Gastroesophageal sphincter (tissue), 4 donors: ENCODE measurements around the gene SAMD3. TPM values are rescaled to one million over a fixed set of nuclear protein-coding genes. Genes with fewer than 3 reads are reported as not detected.

ENCODE experiments used
- ATAC-seq: fragments of 150-250 bp; one replicate; pipeline ENCODE4 v1.9.1; 2016; ENCODE audit warnings: mild to moderate bottlenecking, moderate library complexity
- H3K27ac ChIP-seq, 4 donors: fragments of 200-600 bp; sonication (generic) in 3 of 4; 1 replicate in 3 of 4; 2 replicates in 1 of 4; pipeline ENCODE4 v1.5.1; 2016 to 2019
- H3K27me3 ChIP-seq: fragments of 200-600 bp; sonication (generic); one replicate; pipeline ENCODE4 v1.5.1; 2019
- H3K36me3 ChIP-seq, 2 donors: fragments of 200-600 bp; sonication (generic); one replicate each; pipeline ENCODE4 v1.5.1; 2019; ENCODE audit warnings: control low read depth in 1 of 2
- H3K4me1 ChIP-seq, 3 donors: fragments of 200-600 bp; sonication (generic); 1 replicate in 2 of 3; 2 replicates in 1 of 3; pipeline ENCODE4 v1.5.1; 2016 to 2019; ENCODE audit warnings: control low read depth in 2 of 3
- H3K4me3 ChIP-seq, 2 donors: fragments of 200-600 bp; sonication (generic); one replicate each; pipeline ENCODE4 v1.5.1; 2019; ENCODE audit warnings: mild to moderate bottlenecking in 1 of 2, moderate library complexity in 1 of 2
- H3K9me3 ChIP-seq, 3 donors: fragments of 200-600 bp; sonication (generic); one replicate each; pipeline ENCODE4 v1.5.1; 2017 to 2019; ENCODE audit warnings: control low read depth in 2 of 3
- EP300 ChIP-seq: sonication (generic); formaldehyde crosslinking; IDR thresholded peaks from one replicate; pipeline ENCODE4 v1.6.1; 2017; ENCODE audit warnings: antibody characterized with exemption, mild to moderate bottlenecking
- POLR2A ChIP-seq, 2 donors: fragments of 450-650 bp; IDR thresholded peaks; one replicate each; pipeline ENCODE4 v1.6.1; 2017; ENCODE audit warnings: antibody characterized with exemption in 2 of 2, mild to moderate bottlenecking in 2 of 2, moderate library complexity in 1 of 2
- POLR2AphosphoS5 ChIP-seq: sonication (generic); formaldehyde crosslinking; IDR thresholded peaks from one replicate; pipeline ENCODE4 v1.6.1; 2017; ENCODE audit warnings: antibody characterized with exemption
- WGBS, 2 donors: methylation state at CpG; one replicate each; pipeline ENCODE4 v1.1.5; 2018; ENCODE audit warnings: low coverage in 1 of 2; 5-methylcytosine and 5-hydroxymethylcytosine counted together
- total RNA-seq, 4 donors: library from RNA; depleted of rRNA; stranded (reverse); fragments of >200 nt; gene quantifications; one replicate each; pipeline ENCODE4 v1.1.0, GENCODE V29; 2016
- TF ChIP-seq, protein P1 (sequence below), 4 experiments: fragments of 200-600 bp in 2 of 4; fragments of 450-650 bp in 2 of 4; sonication (generic) in 1 of 4; IDR thresholded peaks; one replicate each; pipeline ENCODE4 v1.5.1; 2017 to 2019; ENCODE audit warnings: antibody characterized with exemption in 4 of 4, mild to moderate bottlenecking in 2 of 4, moderate library complexity in 2 of 4

SAMD3 gene
- total RNA-seq, 4 donors from 2014 or later: 0.54 TPM; not detected in 3

DNA sequence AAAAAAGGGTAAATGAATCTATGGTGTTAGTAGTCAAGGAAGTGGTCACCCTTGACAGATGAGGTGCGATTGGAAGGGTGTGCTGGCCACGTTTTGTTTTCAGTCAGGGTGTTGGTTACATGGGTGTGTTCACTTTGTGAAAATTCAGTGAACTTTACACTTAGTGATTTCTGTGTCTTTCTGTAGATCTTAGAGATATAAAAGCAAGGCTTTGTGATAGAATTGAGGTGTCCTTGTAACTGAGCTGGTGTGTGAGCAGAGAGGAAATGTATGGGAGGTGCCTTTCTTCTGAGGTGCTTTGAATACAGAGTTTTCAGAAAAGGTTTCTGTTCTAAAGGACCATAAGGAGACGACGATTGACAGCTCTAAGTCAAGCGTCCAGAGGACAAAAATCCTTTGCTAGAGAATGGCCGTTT lies 90.5 kb downstream of the SAMD3 start:
- H3K36me3 ChIP-seq: peaks cover 0 to 13% of the 10 kb centered on the region in 2 donors
- no peak overlapping the region for H3K4me3 ChIP-seq
- 68 to 78% methylated on average over 6 of the region's 6 CpGs for WGBS, 2 donors
- no peak overlapping the region for H3K27ac ChIP-seq
- no peaks in the 10 kb centered on the region for H3K9me3 ChIP-seq
- H3K4me1 ChIP-seq: no peaks in the 10 kb centered on the region
- no peak for TF ChIP-seq POLR2A (IDR thresholded peaks at IDR 0.05)
- TF ChIP-seq POLR2AphosphoS5: no peak
- TF ChIP-seq EP300: no peak
- TF ChIP-seq, protein P1, sequence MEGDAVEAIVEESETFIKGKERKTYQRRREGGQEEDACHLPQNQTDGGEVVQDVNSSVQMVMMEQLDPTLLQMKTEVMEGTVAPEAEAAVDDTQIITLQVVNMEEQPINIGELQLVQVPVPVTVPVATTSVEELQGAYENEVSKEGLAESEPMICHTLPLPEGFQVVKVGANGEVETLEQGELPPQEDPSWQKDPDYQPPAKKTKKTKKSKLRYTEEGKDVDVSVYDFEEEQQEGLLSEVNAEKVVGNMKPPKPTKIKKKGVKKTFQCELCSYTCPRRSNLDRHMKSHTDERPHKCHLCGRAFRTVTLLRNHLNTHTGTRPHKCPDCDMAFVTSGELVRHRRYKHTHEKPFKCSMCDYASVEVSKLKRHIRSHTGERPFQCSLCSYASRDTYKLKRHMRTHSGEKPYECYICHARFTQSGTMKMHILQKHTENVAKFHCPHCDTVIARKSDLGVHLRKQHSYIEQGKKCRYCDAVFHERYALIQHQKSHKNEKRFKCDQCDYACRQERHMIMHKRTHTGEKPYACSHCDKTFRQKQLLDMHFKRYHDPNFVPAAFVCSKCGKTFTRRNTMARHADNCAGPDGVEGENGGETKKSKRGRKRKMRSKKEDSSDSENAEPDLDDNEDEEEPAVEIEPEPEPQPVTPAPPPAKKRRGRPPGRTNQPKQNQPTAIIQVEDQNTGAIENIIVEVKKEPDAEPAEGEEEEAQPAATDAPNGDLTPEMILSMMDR (IDR thresholded peaks at IDR 0.05): no peak
- H3K27me3 ChIP-seq: no peaks in the 10 kb centered on the region
- ATAC-seq: no peak

DNA sequence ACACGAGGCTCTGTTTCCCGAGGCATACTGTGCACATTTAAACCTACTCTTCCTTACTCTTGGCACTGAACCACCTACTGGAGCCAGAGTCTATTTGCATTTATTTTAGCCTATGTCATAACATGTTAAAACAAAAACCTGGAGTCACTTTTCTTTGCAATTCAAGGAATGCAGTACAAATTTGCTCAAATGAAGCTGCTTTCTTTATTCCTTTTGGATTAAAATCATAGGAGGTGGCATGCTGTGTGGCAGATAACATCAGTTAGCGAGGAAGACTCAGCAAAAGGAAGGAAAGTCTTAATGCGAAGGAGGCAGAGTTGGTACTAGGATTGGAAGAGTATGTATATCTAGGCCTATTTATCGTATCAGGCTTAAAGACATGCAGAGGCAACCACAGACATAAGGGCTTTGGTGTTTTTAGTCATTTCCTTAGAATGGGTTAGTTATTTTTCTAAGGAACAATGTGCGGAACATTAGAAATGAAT lies 92.9 kb downstream of the SAMD3 start:
- H3K27ac ChIP-seq: no peak overlapping the region
- no peak overlapping the region for H3K4me3 ChIP-seq
- no peak for ATAC-seq
- TF ChIP-seq EP300 (no peak), POLR2AphosphoS5 (no peak), POLR2A (IDR thresholded peaks at IDR 0.05) (no peak)
- TF ChIP-seq, protein P1 (IDR thresholded peaks at IDR 0.05): no peak
- H3K27me3 ChIP-seq: no peaks in the 10 kb centered on the region
- no peaks in the 10 kb centered on the region for H3K9me3 ChIP-seq
- H3K36me3 ChIP-seq: no peaks in the 10 kb centered on the region
- 83% methylated on average over 6 of the region's 6 CpGs for WGBS, 2 donors
- no peaks in the 10 kb centered on the region for H3K4me1 ChIP-seq

DNA sequence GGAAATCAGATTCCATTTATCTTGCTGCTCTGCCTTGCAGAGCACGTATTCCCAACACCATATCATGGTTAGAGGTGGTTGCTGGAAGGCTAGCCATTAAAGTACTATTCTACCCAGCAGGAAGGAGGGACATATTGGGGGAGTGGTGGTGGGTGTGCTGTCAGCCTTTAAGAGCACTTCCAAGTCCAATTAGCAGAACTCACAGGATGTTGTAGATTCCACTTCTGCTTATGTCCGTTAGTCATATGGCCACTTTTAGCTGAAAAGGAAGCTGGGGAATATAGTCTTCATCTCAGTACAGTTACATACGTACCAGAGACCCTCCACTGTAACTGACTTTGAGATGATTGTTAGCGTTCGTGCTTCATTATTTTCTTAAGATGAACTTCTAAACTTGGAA lies 94.4 kb downstream of the SAMD3 start:
- 95 to 100% methylated on average over 4 to 5 of the region's 5 CpGs for WGBS, 2 donors
- H3K27ac ChIP-seq: no peak overlapping the region
- no peaks in the 10 kb centered on the region for H3K27me3 ChIP-seq
- H3K9me3 ChIP-seq: no peaks in the 10 kb centered on the region
- no peak overlapping the region for H3K4me3 ChIP-seq
- H3K4me1 ChIP-seq: no peaks in the 10 kb centered on the region
- no peak for ATAC-seq
- H3K36me3 ChIP-seq: no peaks in the 10 kb centered on the region
- TF ChIP-seq EP300 (no peak), POLR2AphosphoS5 (no peak), POLR2A (IDR thresholded peaks at IDR 0.05) (no peak)
- TF ChIP-seq, protein P1 (IDR thresholded peaks at IDR 0.05): no peak

DNA sequence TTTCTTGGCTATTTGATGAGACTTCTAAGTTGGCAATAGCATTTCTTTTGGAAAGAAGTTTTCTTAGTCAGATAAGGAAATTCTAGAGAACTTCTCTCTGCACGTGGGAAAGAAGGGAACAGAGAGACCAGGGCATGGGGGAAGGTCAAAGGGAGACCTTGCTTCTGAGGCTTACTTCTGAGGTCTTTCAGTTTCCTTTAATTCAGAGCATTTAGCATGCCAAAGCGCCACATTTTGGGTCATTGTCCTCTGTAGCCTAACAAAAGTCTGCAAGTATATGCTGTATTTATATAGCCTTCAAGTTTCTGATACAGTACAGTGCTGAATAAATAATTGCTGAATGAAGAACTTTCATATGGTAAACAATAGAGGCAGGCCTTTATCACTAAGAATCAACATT lies 95.6 kb downstream of the SAMD3 start:
- Histone ChIP-seq H3K9me3 (no peaks in the 10 kb centered on the region), H3K27ac (no peak overlapping the region), H3K4me3 (no peak overlapping the region), H3K27me3 (no peaks in the 10 kb centered on the region), H3K36me3 (no peaks in the 10 kb centered on the region), H3K4me1 (no peaks in the 10 kb centered on the region)
- ATAC-seq: no peak
- WGBS, 2 donors: 50 to 71% methylated on average over 1 to 2 of the region's 2 CpGs
- TF ChIP-seq POLR2AphosphoS5: no peak
- no peak for TF ChIP-seq POLR2A (IDR thresholded peaks at IDR 0.05)
- no peak for TF ChIP-seq EP300
- TF ChIP-seq, protein P1 (IDR thresholded peaks at IDR 0.05): no peak

DNA sequence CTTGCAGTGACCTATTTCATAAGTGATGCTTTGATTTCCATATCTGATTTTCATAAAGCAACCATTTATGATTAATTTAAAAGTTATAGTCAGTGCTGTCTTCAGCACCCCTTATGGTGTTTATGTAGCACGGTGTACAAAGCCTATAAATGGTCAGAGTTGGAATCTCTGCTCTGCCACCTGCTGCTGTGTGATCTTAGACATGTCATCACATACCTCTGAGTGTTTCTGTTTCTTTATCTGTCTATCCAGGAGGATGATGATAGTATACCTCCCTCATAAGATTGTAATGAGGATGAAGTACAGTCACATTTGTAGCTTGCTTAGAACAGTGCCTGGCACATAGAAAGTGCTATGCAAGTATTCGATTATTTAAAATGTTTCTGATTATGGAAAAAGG lies 100.5 kb downstream of the SAMD3 start:
- no peak overlapping the region for H3K4me3 ChIP-seq
- no peaks in the 10 kb centered on the region for H3K4me1 ChIP-seq

More for the DNA sequence above, 100.5 kb downstream of the SAMD3 start:
- 58 to 68% methylated on average over 2 of the region's 2 CpGs for WGBS, 2 donors
- Histone ChIP-seq H3K9me3 (no peaks in the 10 kb centered on the region), H3K36me3 (no peaks in the 10 kb centered on the region), H3K27me3 (no peaks in the 10 kb centered on the region), H3K27ac (no peak overlapping the region)
- no peak for ATAC-seq
- TF ChIP-seq EP300 (no peak), POLR2AphosphoS5 (no peak), POLR2A (IDR thresholded peaks at IDR 0.05) (no peak)
- TF ChIP-seq, protein P1 (IDR thresholded peaks at IDR 0.05): no peak
